Parathyroid adenoma (tissue), 2 donors: Measurements from ENCODE around the gene KDM3B.

Experiments
- H2AFZ ChIP-seq: fragments of 300-600 bp; sonication (generic); one replicate; pipeline ENCODE4 v1.7.0; 2017; ENCODE audit warnings: antibody characterized with exemption, mild to moderate bottlenecking
- H3K27ac ChIP-seq: fragments of 300-600 bp; sonication (generic); one replicate; pipeline ENCODE4 v1.7.0; 2017
- H3K27me3 ChIP-seq: fragments of 300-600 bp; sonication (generic); one replicate; pipeline ENCODE4 v1.7.0; 2017; ENCODE audit warnings: low read length; ENCODE audit not compliant: control insufficient read depth, insufficient read depth
- H3K36me3 ChIP-seq: fragments of 300-600 bp; sonication (generic); one replicate; pipeline ENCODE4 v1.7.0; 2017; ENCODE audit warnings: low read length; ENCODE audit not compliant: control insufficient read depth, insufficient read depth
- H3K4me1 ChIP-seq: fragments of 300-600 bp; sonication (generic); one replicate; pipeline ENCODE4 v1.7.0; 2017; ENCODE audit warnings: control low read depth
- H3K4me2 ChIP-seq: fragments of 300-600 bp; sonication (generic); one replicate; pipeline ENCODE4 v1.7.0; 2017; ENCODE audit warnings: low read length
- H3K4me3 ChIP-seq: fragments of 300-600 bp; sonication (generic); one replicate; pipeline ENCODE4 v1.7.0; 2017; ENCODE audit warnings: low read depth, low read length
- H3K79me2 ChIP-seq: fragments of 300-600 bp; sonication (generic); one replicate; pipeline ENCODE4 v1.7.0; 2017; ENCODE audit warnings: control low read depth
- H3K9ac ChIP-seq: fragments of 300-600 bp; sonication (generic); one replicate; pipeline ENCODE4 v1.7.0; 2017; ENCODE audit warnings: mild to moderate bottlenecking
- H3K9me3 ChIP-seq: fragments of 300-600 bp; sonication (generic); one replicate; pipeline ENCODE4 v1.7.0; 2017; ENCODE audit warnings: low read length; ENCODE audit not compliant: control insufficient read depth
- TF ChIP-seq, protein P1 (sequence below): fragments of 300-600 bp; sonication (generic); IDR thresholded peaks from one replicate; pipeline ENCODE4 v1.7.0; 2017; ENCODE audit warnings: antibody characterized with exemption, mild to moderate bottlenecking
- donor health status: primary hyperparathyroidism.

The KDM3B gene

GRCh38 chr5:138439477-138440158 lies 87.1 kb downstream of the KDM3B start:
- H3K9ac ChIP-seq, result no peak overlapping the region
- TF ChIP-seq, protein P1, sequence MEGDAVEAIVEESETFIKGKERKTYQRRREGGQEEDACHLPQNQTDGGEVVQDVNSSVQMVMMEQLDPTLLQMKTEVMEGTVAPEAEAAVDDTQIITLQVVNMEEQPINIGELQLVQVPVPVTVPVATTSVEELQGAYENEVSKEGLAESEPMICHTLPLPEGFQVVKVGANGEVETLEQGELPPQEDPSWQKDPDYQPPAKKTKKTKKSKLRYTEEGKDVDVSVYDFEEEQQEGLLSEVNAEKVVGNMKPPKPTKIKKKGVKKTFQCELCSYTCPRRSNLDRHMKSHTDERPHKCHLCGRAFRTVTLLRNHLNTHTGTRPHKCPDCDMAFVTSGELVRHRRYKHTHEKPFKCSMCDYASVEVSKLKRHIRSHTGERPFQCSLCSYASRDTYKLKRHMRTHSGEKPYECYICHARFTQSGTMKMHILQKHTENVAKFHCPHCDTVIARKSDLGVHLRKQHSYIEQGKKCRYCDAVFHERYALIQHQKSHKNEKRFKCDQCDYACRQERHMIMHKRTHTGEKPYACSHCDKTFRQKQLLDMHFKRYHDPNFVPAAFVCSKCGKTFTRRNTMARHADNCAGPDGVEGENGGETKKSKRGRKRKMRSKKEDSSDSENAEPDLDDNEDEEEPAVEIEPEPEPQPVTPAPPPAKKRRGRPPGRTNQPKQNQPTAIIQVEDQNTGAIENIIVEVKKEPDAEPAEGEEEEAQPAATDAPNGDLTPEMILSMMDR, result no peak
- no peaks in the 10 kb centered on the region for H3K27me3 ChIP-seq
- H2AFZ ChIP-seq, result peak overlapping the region; percentile 84
- H3K79me2 ChIP-seq, result no peaks in the 10 kb centered on the region
- H3K4me3 ChIP-seq, result no peak overlapping the region
- H3K36me3 ChIP-seq, result no peaks in the 10 kb centered on the region
- H3K27ac ChIP-seq, result peak overlapping the region; percentile 53
- peak overlapping the region; percentile 55 for H3K4me2 ChIP-seq
- H3K9me3 ChIP-seq, result no peaks in the 10 kb centered on the region
- peaks cover 10% of the 10 kb centered on the region for H3K4me1 ChIP-seq

DNA sequence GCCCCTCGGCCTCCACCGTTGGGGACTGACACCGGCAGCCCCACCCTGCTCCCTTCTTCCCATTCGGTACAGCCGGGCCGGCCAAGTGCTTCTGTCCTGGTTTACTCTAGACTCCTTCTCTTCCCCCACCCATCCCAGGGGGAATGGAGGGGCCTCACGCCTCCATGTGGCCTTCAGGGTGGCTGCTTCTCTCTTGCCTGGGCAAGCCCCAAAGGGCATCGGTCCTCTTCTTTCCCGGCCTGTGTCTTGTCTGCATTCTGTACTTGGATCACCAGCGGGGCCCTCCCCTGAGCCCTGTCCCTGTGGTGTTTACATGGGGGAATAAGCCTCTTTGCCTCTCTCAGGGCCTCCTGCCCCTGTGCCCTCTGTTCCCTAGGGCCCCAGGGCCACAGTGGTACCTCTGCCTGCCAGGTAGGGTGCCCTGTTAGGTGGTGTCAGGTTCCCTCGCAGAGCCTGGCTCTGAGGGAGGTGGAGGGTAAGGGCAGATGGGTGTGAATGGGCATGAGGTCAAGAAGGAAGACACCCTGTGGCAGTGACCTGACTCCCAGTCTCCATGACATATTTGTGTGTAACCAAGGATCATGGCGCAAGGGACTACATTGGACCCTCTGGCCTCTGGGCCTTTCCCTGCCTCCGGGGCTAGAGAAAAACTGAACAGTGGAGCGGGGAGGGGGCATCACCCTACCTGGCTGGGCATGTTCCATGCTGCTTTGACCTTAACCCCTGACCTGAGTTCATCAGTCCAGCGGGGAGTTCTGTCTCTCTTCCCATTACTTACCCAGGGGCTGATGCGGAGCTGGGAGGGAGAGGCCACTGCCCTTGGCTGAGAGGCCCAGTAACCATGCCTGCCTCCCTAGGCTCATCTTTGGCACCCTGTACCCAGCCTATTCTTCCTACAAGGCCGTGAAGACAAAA lies 87.9 kb downstream of the KDM3B start:
- Histone ChIP-seq H3K36me3 (no peaks in the 10 kb centered on the region), H3K4me2 (no peak overlapping the region), H3K4me1 (peaks cover 10% of the 10 kb centered on the region), H2AFZ (peak overlapping the region; percentile 84), H3K9me3 (no peaks in the 10 kb centered on the region), H3K79me2 (no peaks in the 10 kb centered on the region), H3K9ac (no peak overlapping the region), H3K27ac (no peak overlapping the region), H3K4me3 (no peak overlapping the region), H3K27me3 (no peaks in the 10 kb centered on the region)
- TF ChIP-seq, protein P1, result no peak

GRCh38 chr5:138441221-138441620 lies 88.7 kb downstream of the KDM3B start:
- Histone ChIP-seq H2AFZ (no peak overlapping the region), H3K79me2 (no peaks in the 10 kb centered on the region), H3K4me3 (no peak overlapping the region), H3K4me2 (no peak overlapping the region), H3K27ac (no peak overlapping the region), H3K4me1 (peaks cover 10% of the 10 kb centered on the region), H3K9ac (no peak overlapping the region), H3K9me3 (no peaks in the 10 kb centered on the region), H3K36me3 (no peaks in the 10 kb centered on the region), H3K27me3 (no peaks in the 10 kb centered on the region)
- TF ChIP-seq, protein P1, result no peak

- no peaks in the 10 kb centered on the region for H3K36me3 ChIP-seq
- no peaks in the 10 kb centered on the region for H3K27me3 ChIP-seq
- TF ChIP-seq, protein P1, result no peak
- H3K4me2 ChIP-seq, result no peak overlapping the region
- H3K27ac ChIP-seq, result no peak overlapping the region
- peaks cover 8% of the 10 kb centered on the region for H3K4me1 ChIP-seq
- no peak overlapping the region for H2AFZ ChIP-seq
- no peaks in the 10 kb centered on the region for H3K79me2 ChIP-seq
- no peaks in the 10 kb centered on the region for H3K9me3 ChIP-seq
- no peak overlapping the region for H3K9ac ChIP-seq
- no peak overlapping the region for H3K4me3 ChIP-seq
Observed at GRCh38 chr5:138444078-138444773, 91.7 kb downstream of the KDM3B start.
